T-helper 22 cell (primary cell): ENCODE data around the gene STEEP1.

Source experiments
- DNase-seq: peaks from one replicate; pipeline ENCODE4 v3.0.0-alpha.2; 2020; ENCODE audit warnings: low read depth

Gene STEEP1

GRCh38 chrX:119488749-119489148, 76.5 kb downstream of the STEEP1 start:
- no peak for DNase-seq
